ENCODE measurements around the gene SCGB1A1.

Gene SCGB1A1

DNA sequence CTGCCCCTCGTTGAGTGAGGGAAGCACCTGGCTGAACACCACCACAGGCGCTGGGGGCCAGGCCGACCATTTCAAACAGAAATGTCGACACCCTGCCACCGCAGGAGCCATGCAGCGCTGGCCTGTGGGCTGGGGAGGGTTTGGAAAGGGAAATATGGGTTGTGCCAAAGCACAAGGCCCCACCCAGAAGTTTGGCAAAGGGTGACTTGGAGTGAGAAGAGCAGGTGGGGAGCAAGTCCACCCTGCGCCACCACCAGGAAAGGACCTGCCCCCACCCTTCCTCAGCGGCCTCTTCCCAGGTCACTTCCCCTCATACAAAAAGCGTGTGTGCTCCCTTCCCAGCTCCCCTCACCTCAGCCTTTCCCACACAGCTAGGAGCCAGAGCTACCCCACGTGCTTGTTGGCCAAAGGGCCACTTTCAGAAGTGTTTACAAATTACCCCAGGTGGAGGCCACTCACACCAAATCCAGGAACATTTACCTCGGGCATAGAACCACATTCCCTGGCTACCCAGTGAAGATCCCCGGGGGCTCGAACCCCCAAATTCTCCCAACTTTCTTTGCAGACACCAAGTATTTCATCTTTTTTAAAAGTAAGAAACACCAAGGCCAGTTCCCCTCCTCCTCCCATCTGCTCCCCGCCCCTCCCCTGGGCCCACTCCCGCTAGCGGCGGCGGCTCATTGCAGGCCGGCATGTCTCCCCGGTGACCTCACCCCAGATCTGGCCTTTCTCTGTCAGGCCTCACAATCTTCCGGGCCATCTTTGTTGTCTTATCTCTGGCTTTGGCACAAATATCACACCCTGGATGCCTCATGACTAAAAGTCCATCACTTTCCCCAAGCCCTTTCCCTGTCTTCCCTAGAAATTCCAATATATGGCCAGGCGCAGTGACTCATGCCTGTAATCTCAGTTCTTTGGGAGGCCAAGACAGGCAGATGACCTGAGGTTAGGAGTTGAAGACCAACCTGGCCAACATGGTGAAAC is 20.5 kb upstream of the SCGB1A1 start:
- no peak for DNase-seq

- DNase-seq, result no peak
Measured at GRCh38 chr11:62399172-62399877, 19.5 kb upstream of the SCGB1A1 start.

DNA sequence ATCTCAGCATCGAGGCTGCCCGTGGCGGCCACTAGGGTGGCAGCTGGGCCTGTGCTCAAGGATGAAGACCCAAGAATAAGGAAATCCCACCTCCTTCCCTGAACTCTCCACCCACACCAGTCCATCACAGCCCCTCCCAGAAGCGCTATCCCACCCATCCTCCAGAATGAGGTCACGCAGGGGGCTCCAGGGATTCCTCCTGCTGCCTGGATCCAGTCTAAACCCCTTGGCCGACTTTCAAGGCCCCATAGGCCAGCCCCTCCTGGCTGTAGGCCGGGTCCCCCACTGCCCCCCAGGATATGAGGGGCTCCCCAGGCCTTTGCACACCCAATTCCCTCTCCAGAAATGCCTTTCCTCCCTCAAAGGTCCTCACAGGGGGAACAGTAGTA is 19.0 kb upstream of the SCGB1A1 start:
- no peak for DNase-seq

GRCh38 chr11:62400281-62400680 is 18.6 kb upstream of the SCGB1A1 start:
- DNase-seq, result no peak

GRCh38 chr11:62400760-62401159 is 18.1 kb upstream of the SCGB1A1 start:
- DNase-seq, result no peak

- DNase-seq, result no peak
Measured at GRCh38 chr11:62401356-62401755, 17.5 kb upstream of the SCGB1A1 start.

GRCh38 chr11:62401811-62402210 is 17.0 kb upstream of the SCGB1A1 start:
- no peak for DNase-seq

DNA sequence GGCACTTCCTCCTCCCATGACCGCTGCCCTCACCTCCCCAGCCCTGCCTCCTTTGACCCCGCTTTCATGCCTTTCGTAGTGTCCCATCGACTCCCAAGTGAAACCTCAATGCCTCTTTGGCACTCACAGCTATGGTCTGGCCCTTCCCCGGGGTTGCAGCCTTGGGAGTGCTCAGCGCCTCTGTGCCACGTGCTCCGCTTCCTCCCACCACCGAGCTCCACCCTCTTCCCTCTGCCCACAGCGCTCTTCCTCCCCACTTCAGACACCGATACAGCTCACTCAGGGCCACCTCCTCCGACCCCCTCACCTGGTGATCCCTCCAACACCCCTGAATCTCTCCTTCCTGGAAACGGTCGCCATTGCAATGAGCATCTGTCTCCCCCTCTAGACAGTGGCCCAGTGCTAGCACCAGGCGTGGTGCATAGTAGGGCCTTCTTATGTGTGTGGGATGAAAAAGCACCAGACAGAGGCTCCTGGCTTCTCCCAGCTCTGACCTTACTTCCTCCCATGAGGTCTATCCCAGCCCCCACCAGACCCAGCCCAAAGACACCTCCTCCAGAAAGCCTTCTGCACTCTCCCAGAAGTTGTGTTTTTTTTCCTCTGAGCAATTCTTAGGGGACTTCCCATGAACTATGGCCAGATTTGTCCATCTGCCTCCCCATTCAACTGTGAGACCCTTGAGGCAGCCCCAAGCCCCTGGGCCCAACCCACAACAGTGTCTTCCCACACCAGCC is 16.4 kb upstream of the SCGB1A1 start:
- DNase-seq, result no peak

DNA sequence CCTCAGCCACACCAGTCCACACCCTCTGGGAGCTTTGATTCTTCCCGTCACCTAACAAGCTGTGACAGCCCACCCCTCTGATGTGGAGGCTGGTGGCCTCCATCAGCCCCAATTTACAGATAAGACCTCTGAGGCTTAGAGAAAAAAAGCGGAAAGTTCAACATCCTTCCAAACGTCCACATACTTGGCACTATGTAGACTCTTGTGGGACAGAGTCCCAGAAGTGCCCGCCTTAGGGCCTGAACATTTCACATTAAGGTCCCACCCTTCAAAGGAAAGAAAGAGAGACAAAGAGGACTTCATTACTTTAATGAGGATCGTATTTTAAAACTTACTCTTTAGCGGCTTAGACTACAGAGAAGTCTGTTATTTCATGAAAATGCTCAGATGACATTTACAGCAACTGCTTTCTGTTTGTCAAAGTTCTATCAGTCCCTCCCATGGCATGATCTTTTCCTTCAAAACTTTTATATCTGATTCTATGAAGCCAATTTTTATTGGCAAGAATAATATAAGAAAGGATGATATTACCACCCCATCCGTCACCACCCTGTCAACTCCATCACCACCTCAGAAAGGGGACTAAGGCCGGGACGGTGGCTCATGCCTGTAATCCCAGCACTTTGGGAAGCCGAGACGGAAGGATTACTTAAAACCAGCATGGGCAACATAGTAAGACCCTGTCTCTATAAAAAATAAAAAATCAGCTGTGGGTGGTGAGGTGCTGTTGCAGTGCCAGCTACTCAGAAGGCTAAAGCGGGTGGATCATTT is 15.7 kb upstream of the SCGB1A1 start:
- no peak for DNase-seq

- no peak for DNase-seq
Measured at GRCh38 chr11:62404435-62404834, 14.4 kb upstream of the SCGB1A1 start.

DNA sequence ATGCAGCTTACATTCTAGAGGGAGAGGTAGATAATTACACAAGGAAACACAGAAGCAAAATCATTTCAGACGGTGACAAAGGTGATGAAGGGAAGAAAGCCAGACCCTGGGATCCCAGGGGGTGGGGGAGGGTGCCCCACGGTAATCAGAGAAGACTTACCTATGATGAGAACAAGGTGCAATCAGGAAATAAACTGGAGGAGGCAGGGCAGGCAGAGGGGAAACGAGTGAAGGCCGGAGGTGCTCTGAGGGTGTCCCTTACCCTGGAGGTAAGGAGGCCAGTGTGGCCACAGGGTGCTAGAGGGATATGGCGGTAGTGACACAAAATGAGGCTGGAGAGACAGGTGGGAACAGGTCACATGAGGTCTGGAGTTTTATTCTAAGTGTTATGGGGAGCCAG is 13.9 kb upstream of the SCGB1A1 start:
- no peak for DNase-seq

- DNase-seq, result no peak
Measured at GRCh38 chr11:62406034-62406433, 12.8 kb upstream of the SCGB1A1 start.

DNA sequence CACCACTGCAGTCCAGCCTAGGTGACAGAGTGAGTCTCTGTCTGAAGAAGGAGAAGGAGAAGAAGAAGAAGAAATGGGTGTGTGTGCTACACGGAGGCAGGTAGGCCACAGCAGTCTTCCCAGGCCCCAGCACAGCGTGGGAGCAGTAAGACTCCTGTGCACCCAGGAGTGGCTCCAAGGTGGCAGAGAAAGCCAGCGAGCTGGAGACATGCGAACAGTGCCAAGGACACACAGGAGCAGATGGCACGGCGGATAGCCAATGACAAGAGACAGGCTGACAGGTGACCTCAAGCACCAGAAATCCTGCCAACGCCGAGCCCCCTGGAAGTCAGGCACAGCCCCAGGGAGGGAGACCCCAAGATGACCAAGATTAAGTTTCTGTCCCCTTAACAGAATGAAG is 9.0 kb upstream of the SCGB1A1 start:
- no peak for DNase-seq

DNA sequence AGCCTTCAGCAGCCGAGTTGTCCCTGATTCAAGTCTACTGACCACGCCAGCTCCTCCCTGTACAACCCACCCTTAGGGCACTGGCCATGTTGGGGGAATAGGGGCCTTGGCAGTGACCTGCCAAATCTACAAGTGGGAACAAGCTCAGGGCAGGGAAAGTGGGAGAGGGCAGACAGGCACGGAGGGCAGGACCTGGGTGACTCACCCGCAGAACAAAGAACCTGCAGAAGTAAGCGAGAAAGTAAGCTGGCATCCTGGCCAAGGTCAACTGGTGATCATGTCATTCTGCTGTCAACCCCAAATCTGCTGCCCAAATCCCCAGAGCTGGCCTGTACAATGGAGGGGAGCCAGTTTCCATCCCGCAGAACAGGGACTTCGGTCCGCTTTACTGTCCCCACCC is 7.9 kb upstream of the SCGB1A1 start:
- DNase-seq, result no peak

GRCh38 chr11:62411524-62411923 is 7.3 kb upstream of the SCGB1A1 start:
- DNase-seq, result no peak

- DNase-seq, result no peak
Measured at GRCh38 chr11:62413060-62413696, 5.7 kb upstream of the SCGB1A1 start.

GRCh38 chr11:62416596-62416995 is 2.2 kb upstream of the SCGB1A1 start:
- DNase-seq, result no peak

DNA sequence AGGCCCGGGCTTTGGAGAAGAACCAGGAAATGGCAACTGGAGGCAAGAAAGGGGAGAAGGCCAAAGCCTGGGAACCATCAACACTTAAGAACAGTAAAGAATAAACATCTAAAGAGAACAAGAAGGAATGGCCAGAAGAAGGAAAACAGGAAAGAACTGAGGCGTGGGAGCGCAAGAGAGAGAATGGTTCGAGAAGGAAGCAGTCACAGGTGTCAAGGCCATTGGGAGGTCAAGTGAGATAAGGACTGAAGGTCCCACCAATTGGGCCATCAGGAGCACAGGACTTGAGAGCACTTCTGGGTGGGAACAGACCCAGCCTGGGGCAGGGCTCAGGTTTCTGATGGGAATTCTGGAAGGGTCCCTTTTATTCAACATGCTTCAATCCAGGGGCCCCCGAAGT is 697 bp upstream of the SCGB1A1 start:
- no peak for DNase-seq

DNA sequence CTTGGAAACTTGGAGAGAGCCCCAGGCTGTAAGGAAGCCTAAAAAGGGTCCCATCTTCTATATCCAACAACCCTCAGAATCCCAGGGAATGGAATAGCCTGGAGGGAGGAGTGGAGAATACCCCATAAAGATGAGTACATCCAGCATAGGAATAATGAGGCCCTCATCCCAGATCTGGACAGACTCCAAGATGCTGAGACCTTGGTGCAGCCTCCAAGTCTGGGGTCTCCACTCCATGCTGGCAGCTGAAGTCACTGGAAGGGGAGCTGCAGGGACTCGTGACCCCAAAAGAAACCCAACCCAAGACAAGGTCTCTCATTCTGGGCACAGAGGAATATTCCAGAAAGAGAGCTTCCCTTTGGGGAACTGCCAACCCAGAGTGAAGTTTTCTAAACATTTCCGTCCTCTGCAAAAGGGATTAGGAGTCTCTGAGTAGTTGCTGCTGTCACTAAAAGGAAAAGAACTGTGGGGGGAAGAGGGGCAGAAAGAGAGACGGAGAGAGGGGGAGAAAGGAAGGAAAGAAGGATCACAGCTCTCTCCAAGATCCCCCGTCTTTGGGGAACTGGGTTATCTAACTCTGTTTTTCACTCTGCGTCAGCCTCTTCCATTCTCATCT is 589 bp downstream of the SCGB1A1 start:
- DNase-seq, result no peak

DNA sequence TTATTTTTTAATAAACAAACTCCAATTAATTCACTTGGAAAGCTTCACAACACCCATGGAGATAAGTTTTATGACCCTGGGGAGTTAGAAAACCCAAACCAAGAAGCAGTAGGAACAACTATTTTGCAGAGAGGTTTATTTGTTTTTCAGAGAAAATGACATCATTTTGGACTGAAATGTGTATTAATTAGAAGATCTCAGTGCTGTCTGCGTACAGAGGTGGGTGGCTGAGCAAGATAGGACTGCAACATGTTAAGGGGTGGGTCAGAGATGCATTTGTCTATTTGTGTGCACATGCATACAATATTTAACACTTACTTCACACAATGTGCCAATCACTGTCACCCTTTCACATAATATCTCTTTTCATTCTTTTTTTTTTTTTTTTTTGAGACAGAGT is 1.1 kb downstream of the SCGB1A1 start:
- no peak for DNase-seq

DNA sequence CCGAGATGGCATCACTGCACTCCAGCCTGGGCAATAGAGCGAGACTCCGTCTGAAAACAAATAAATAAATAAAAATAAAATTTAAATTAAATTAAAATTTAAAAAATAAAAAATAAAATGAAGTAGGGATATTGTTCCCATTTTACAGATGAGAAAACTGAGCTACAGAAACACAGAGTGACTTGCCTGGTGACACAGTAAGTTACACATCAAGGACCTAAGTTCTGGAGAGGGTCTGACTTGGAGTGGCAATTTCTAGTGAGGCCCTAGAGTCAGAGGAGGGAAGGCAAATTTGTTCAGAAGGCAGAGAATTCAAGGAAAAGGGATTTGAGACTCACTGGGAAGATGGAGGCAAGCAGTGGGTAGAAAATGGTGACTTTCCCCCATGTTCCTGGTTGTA is 2.0 kb downstream of the SCGB1A1 start:
- DNase-seq, result no peak

DNA sequence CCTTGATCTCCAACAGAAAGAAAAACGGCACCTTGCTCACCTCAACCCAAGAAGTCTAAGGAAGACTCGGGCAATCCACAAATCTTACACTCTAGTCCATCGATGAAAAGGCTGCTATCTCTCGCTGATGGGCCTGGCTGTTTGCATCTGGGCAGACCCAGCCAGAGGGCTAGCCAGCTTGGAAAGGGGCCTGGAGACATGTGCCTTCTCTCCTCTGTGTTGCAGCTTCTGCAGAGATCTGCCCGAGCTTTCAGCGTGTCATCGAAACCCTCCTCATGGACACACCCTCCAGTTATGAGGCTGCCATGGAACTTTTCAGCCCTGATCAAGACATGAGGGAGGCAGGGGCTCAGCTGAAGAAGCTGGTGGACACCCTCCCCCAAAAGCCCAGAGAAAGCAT is 3.2 kb downstream of the SCGB1A1 start:
- no peak for DNase-seq

Measured in NCI-H2081 treated with DMSO at 0.1 percent for 48 hours (cell line).